T-helper 1 cell (primary cell): ENCODE results near the gene APEH.

Source experiments
- DNase-seq, 5 donors: peaks; one replicate each; pipeline ENCODE4 v3.0.0-alpha.2; 2012 to 2020
- total RNA-seq, 4 donors: gene quantifications; one replicate each; lab custom pipeline; 2026; lab: John Stamatoyannopoulos, UW

Gene APEH
- 42.9 to 73.1 (median 62.0) reads per million in 4 donors for total RNA-seq

GRCh38 chr3:49673715-49674496 is at the start of gene APEH:
APEH (plus strand) TSS chr3:49674351; CDS start chr3:49674402, 51 bp downstream.
- DNase-seq, result peak; percentile 93 to 99 (median 95)

- no peak for DNase-seq
Observed at GRCh38 chr3:49625071-49625470, 49.1 kb upstream of the APEH start.

GRCh38 chr3:49626101-49626581 is 48.0 kb upstream of the APEH start:
- DNase-seq, result no peak

GRCh38 chr3:49626796-49627195 is 47.4 kb upstream of the APEH start:
- no peak for DNase-seq

- no peak for DNase-seq
Observed at GRCh38 chr3:49627634-49628033, 46.5 kb upstream of the APEH start.

GRCh38 chr3:49628249-49628648 is 45.9 kb upstream of the APEH start:
- no peak for DNase-seq

GRCh38 chr3:49629451-49629850 is 44.7 kb upstream of the APEH start:
- DNase-seq, result no peak

- DNase-seq, result no peak
Observed at GRCh38 chr3:49629866-49630265, 44.3 kb upstream of the APEH start.

GRCh38 chr3:49630784-49631183 is 43.4 kb upstream of the APEH start:
- DNase-seq, result no peak

GRCh38 chr3:49634736-49635135 is 39.4 kb upstream of the APEH start:
- DNase-seq, result no peak

- no peak for DNase-seq
Observed at GRCh38 chr3:49636883-49637609, 37.1 kb upstream of the APEH start.

GRCh38 chr3:49638445-49638844 is 35.7 kb upstream of the APEH start:
- no peak for DNase-seq

GRCh38 chr3:49639551-49639950 is 34.6 kb upstream of the APEH start:
- no peak for DNase-seq

GRCh38 chr3:49641292-49641691 is 32.9 kb upstream of the APEH start:
- no peak for DNase-seq

GRCh38 chr3:49641921-49642707 is 32.0 kb upstream of the APEH start:
- no peak for DNase-seq

GRCh38 chr3:49642708-49643145 is 31.4 kb upstream of the APEH start:
- DNase-seq, result no peak

GRCh38 chr3:49644684-49645083 is 29.5 kb upstream of the APEH start:
- no peak for DNase-seq

GRCh38 chr3:49646236-49646635 is 27.9 kb upstream of the APEH start:
- DNase-seq, result no peak

GRCh38 chr3:49647741-49648140 is 26.4 kb upstream of the APEH start:
- DNase-seq, result no peak

- DNase-seq, result no peak
Observed at GRCh38 chr3:49648354-49649019, 25.7 kb upstream of the APEH start.

GRCh38 chr3:49649576-49649975 is 24.6 kb upstream of the APEH start:
- DNase-seq, result no peak

GRCh38 chr3:49650177-49650576 is 24.0 kb upstream of the APEH start:
- DNase-seq, result no peak

GRCh38 chr3:49650637-49651036 is 23.5 kb upstream of the APEH start:
- DNase-seq, result no peak
